Neural cell (in vitro differentiated cells): ENCODE data around the gene GALNT14. TPM values are rescaled to one million over a fixed set of nuclear protein-coding genes. Genes with fewer than 3 reads are reported as not detected.

Experiments used
- H2AFZ ChIP-seq: fragments of 200-600, 300-800 bp; sonication (generic), shearing (Covaris generic); 2 replicates; pipeline ENCODE4 v1.6.0; 2014; ENCODE audit warnings: low read depth, mild to moderate bottlenecking, antibody characterized with exemption, low read length, moderate library complexity
- H3F3A ChIP-seq: fragments of 200-600 bp; shearing (Covaris generic); 2 replicates; pipeline ENCODE4 v1.6.1; 2016; ENCODE audit warnings: mild to moderate bottlenecking, moderate library complexity, mixed read lengths, antibody characterized with exemption, low read length; ENCODE audit not compliant: insufficient read depth, poor library complexity, severe bottlenecking
- H3K27ac ChIP-seq: fragments of 200-600, 300-800 bp; sonication (generic), shearing (Covaris generic); 2 replicates; pipeline ENCODE4 v1.5.1; 2014; ENCODE audit warnings: mild to moderate bottlenecking, low read length, moderate library complexity
- H3K27me3 ChIP-seq: fragments of 300-800, 200-600 bp; sonication (generic), shearing (Covaris generic); 2 replicates; pipeline ENCODE4 v1.6.0; 2014; ENCODE audit warnings: mild to moderate bottlenecking, low read depth, low read length, moderate library complexity; ENCODE audit not compliant: insufficient read depth
- H3K36me3 ChIP-seq: fragments of 300-800, 200-600 bp; sonication (generic), shearing (Covaris generic); 2 replicates; pipeline ENCODE4 v1.5.1; 2014; ENCODE audit warnings: mild to moderate bottlenecking, antibody characterized with exemption, low read length, moderate library complexity; ENCODE audit not compliant: insufficient read depth
- H3K4me2 ChIP-seq: fragments of 300-800, 200-600 bp; sonication (generic), shearing (Covaris generic); 2 replicates; pipeline ENCODE4 v1.6.0; 2014; ENCODE audit warnings: mild to moderate bottlenecking, low read length
- H3K4me3 ChIP-seq: fragments of 300-800, 200-600 bp; sonication (generic), shearing (Covaris generic); 2 replicates; pipeline ENCODE4 v1.5.1; 2014; ENCODE audit warnings: mild to moderate bottlenecking, low read length, moderate library complexity
- H3K79me2 ChIP-seq: fragments of 200-600 bp; shearing (Covaris generic); replicated peaks from 2 replicates; pipeline ENCODE4 v1.6.0; 2014; ENCODE audit warnings: mild to moderate bottlenecking, low read length, moderate library complexity; ENCODE audit not compliant: insufficient read depth
- H3K9ac ChIP-seq: fragments of 300-800, 200-600 bp; sonication (generic), shearing (Covaris generic); 2 replicates; pipeline ENCODE4 v1.6.1; 2016; ENCODE audit warnings: mild to moderate bottlenecking, low read length, mixed read lengths
- H3K9me2 ChIP-seq: fragments of 200-600 bp; shearing (Covaris generic); 2 replicates; pipeline ENCODE4 v1.6.1; 2016; ENCODE audit warnings: mild to moderate bottlenecking, low read length, mixed read lengths; ENCODE audit not compliant: insufficient read depth
- H3K9me3 ChIP-seq: fragments of 200-600, 300-800 bp; sonication (generic), shearing (Covaris generic); 2 replicates; pipeline ENCODE4 v1.6.1; 2016; ENCODE audit warnings: mild to moderate bottlenecking, mixed run types, low read length, moderate library complexity, mixed read lengths
- H4K20me1 ChIP-seq: fragments of 200-600 bp; shearing (Covaris generic); 2 replicates; pipeline ENCODE4 v1.6.1; 2016; ENCODE audit warnings: mild to moderate bottlenecking, mixed run types; ENCODE audit not compliant: insufficient read depth
- CTCF ChIP-seq: fragments of 450-650 bp; IDR thresholded peaks from 2 replicates; pipeline ENCODE4 v1.5.1; 2014; ENCODE audit warnings: antibody characterized with exemption, mild to moderate bottlenecking, moderate library complexity; ENCODE audit not compliant: poor library complexity, severe bottlenecking
- EP300 ChIP-seq: fragments of 450-650 bp; conservative IDR thresholded peaks from 2 replicates; pipeline ENCODE4 v1.6.1; 2014; ENCODE audit warnings: antibody characterized with exemption, mild to moderate bottlenecking, moderate library complexity; ENCODE audit not compliant: poor library complexity, severe bottlenecking
- EZH2 ChIP-seq: fragments of 200-600, 300-800 bp; shearing (Covaris generic), sonication (generic); IDR thresholded peaks from 2 replicates; pipeline ENCODE4 v1.6.1; 2014; ENCODE audit warnings: antibody characterized with exemption, low read length, borderline replicate concordance, mild to moderate bottlenecking; ENCODE audit not compliant: insufficient read depth, poor library complexity, severe bottlenecking
- MXI1 ChIP-seq: fragments of 450-650 bp; conservative IDR thresholded peaks from 2 replicates; pipeline ENCODE4 v1.6.1; 2014; ENCODE audit warnings: antibody characterized with exemption, mild to moderate bottlenecking; ENCODE audit not compliant: poor library complexity, severe bottlenecking
- POLR2AphosphoS5 ChIP-seq: IDR thresholded peaks from 2 replicates; pipeline ENCODE4 v1.6.1; 2012
- RAD21 ChIP-seq: fragments of 450-650 bp; conservative IDR thresholded peaks from 2 replicates; pipeline ENCODE4 v1.6.1; 2014; ENCODE audit warnings: antibody characterized with exemption, mild to moderate bottlenecking, moderate library complexity
- REST ChIP-seq: IDR thresholded peaks from 2 replicates; pipeline ENCODE4 v1.6.1; 2012; ENCODE audit warnings: borderline replicate concordance
- SMC3 ChIP-seq: fragments of 450-650 bp; conservative IDR thresholded peaks from 2 replicates; pipeline ENCODE4 v1.6.1; 2014; ENCODE audit warnings: antibody characterized with exemption, mild to moderate bottlenecking, moderate library complexity; ENCODE audit not compliant: poor library complexity
- TAF1 ChIP-seq: IDR thresholded peaks from 2 replicates; pipeline ENCODE4 v1.6.1; 2012; ENCODE audit warnings: low read depth
- polyA plus RNA-seq: library from polyadenylated mRNA; depleted of rRNA; stranded (reverse); fragments of >200 nt; gene quantifications from 2 replicates; pipeline ENCODE4 v1.2.3, GENCODE V29; 2014

The GALNT14 gene
- polyA plus RNA-seq, 1 donor from 2014 or later: 15.9 TPM

DNA sequence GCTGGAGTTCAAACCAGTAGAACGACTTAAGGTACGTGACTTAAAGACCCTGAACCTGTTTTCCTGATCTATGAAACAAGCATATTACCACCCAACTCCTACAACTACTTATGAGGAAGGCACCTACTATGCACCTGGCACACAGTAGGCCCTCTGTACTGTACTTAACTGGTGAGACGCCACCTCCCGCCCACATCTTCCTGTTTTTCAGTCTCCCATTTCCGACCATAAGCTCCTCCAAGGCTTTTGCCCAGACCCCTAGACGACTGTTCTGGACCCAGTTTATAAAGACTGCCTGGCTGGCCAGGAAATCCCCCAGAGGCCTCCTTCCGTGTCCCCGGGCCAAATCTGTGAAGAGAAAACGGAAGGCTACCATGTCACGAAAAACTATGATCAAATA is 1.5 kb downstream of the GALNT14 start:
- no peaks in the 10 kb centered on the region for H3K9me3 ChIP-seq
- H3K36me3 ChIP-seq: no peaks in the 10 kb centered on the region
- no peak overlapping the region for H2AFZ ChIP-seq
- no peak overlapping the region for H3K27ac ChIP-seq
- peak overlapping the region; percentile 71 for H3K9ac ChIP-seq
- no peaks in the 10 kb centered on the region for H3F3A ChIP-seq
- H3K4me2 ChIP-seq: peak overlapping the region; percentile 61
- no peaks in the 10 kb centered on the region for H3K9me2 ChIP-seq
- H3K79me2 ChIP-seq: no peaks in the 10 kb centered on the region
- no peaks in the 10 kb centered on the region for H4K20me1 ChIP-seq
- H3K4me3 ChIP-seq: peak overlapping the region; percentile 75
- TF ChIP-seq EP300: no peak
- TF ChIP-seq TAF1: no peak
- no peak for TF ChIP-seq CTCF
- no peak for TF ChIP-seq RAD21
- TF ChIP-seq POLR2AphosphoS5: no peak
- TF ChIP-seq EZH2: no peak
- TF ChIP-seq MXI1: no peak
- no peak for TF ChIP-seq SMC3
- TF ChIP-seq REST: no peak
- H3K27me3 ChIP-seq: peaks cover 47% of the 10 kb centered on the region

- H2AFZ ChIP-seq: no peak overlapping the region
- no peaks in the 10 kb centered on the region for H3F3A ChIP-seq
- TF ChIP-seq MXI1 (no peak), CTCF (no peak), POLR2AphosphoS5 (no peak), SMC3 (no peak), REST (no peak), TAF1 (no peak), EZH2 (no peak), EP300 (no peak), RAD21 (no peak)
- no peaks in the 10 kb centered on the region for H3K79me2 ChIP-seq
- no peaks in the 10 kb centered on the region for H3K9me3 ChIP-seq
- no peak overlapping the region for H3K9ac ChIP-seq
- H3K27ac ChIP-seq: no peak overlapping the region
- no peak overlapping the region for H3K4me2 ChIP-seq
- peaks cover 47% of the 10 kb centered on the region for H3K27me3 ChIP-seq
- no peaks in the 10 kb centered on the region for H3K9me2 ChIP-seq
- H3K4me3 ChIP-seq: peak overlapping the region; percentile 75
- H3K36me3 ChIP-seq: no peaks in the 10 kb centered on the region
- no peaks in the 10 kb centered on the region for H4K20me1 ChIP-seq
These were observed 2.2 kb downstream of the GALNT14 start for GRCh38 chr2:31136000-31136399.
